Measurements from ENCODE around the gene DEFB132.

DNA sequence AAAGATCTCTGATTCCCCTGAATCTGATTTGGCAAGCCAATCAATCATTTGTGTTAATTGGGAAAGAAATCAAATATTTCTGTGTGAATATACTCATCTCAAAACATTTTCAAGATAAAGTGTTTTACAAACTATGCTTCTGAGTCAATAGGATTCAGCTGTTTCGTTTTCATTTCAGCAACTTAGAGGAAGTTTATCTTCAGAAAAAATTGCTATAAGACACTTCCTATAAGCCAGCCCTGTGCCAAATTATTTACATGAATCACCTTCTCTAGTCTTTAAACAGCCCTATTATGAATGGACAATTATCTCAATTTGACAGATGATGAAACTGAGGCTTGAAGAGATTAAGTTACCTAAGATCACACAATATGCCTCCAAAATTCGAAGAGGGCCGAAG lies 19.6 kb upstream of the DEFB132 start:
- TF ChIP-seq EZH2 (IDR thresholded peaks at IDR 0.05; ENCODE audit: borderline replicate concordance, low read length): no peak
- TF ChIP-seq, protein P1, sequence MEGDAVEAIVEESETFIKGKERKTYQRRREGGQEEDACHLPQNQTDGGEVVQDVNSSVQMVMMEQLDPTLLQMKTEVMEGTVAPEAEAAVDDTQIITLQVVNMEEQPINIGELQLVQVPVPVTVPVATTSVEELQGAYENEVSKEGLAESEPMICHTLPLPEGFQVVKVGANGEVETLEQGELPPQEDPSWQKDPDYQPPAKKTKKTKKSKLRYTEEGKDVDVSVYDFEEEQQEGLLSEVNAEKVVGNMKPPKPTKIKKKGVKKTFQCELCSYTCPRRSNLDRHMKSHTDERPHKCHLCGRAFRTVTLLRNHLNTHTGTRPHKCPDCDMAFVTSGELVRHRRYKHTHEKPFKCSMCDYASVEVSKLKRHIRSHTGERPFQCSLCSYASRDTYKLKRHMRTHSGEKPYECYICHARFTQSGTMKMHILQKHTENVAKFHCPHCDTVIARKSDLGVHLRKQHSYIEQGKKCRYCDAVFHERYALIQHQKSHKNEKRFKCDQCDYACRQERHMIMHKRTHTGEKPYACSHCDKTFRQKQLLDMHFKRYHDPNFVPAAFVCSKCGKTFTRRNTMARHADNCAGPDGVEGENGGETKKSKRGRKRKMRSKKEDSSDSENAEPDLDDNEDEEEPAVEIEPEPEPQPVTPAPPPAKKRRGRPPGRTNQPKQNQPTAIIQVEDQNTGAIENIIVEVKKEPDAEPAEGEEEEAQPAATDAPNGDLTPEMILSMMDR (IDR thresholded peaks at IDR 0.05; ENCODE audit: low read length): no peak
